ENCODE results near the gene NHSL2.

DNA sequence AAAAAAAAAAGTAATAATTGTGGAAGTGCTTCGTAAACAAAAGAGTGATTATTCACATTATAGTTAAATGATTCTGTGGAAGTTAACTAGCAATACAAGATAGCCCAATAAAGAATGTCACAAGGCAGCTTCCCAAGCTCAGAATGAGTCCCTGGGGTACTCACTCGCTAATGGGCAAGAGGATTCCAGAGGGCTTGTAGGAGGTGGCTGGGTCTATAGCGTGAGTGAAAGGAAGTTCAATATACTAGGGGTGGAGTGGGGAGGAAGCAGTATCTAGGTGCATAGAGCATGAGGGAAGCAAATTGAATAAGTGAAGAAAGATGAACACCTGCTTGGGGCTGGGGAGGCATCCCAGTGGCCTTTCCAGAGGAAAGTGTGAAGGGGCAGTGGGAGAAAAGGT is 178.6 kb downstream of the NHSL2 start:
- TF ChIP-seq GATA2 (IDR thresholded peaks at IDR 0.05; ENCODE audit: low read depth, low read length), result no peak
- TF ChIP-seq GATA3 (IDR thresholded peaks at IDR 0.05; ENCODE audit: low read depth, low read length), result no peak
